ENCODE results near the gene FBLN1. TPM values are rescaled to one million over a fixed set of nuclear protein-coding genes. Genes with fewer than 3 reads are reported as not detected.

Gene FBLN1
- polyA plus RNA-seq, 1 of the 3 experiments (the other 2 are of a cell fraction), result 147 TPM

DNA sequence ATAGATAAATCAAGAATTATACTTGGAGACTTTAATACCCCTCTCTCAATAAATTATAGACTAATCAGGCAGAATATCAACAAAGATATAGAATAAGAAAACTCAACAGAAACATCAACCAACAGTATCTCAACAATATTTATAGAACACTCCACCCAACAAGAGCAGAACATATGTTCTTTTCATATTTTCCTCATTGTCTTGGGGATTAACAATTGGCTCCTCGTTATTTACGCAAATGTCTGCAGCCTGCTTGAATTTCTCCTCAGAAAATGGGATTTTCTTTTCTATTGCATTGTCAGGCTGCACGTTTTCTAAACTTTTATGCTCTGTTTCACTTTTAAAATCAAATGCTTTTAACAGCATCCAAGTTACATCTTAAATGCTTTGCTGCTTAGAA, 37.0 kb upstream of the FBLN1 start:
- H3K36me3 ChIP-seq (replicated peaks in 1 of 2; ENCODE audit: control insufficient read depth in 1 of 2, insufficient read depth in 2 of 2, low read length in 1 of 2), result no peaks in the 10 kb centered on the region
- no peak overlapping the region for H3K27ac ChIP-seq (ENCODE audit: low read depth in 2 of 2, low read length in 1 of 2)
- H3K9me2 ChIP-seq, result no peaks in the 10 kb centered on the region
- no peaks in the 10 kb centered on the region for H3K9me3 ChIP-seq
- no peak overlapping the region for H3K9ac ChIP-seq
- TF ChIP-seq NRF1 (IDR thresholded peaks at IDR 0.05; ENCODE audit: low read depth, low read length) (no peak), GATA2 (CRISPR knock-in tag; IDR thresholded peaks at IDR 0.05) (no peak), ELF1 (IDR thresholded peaks at IDR 0.05) (no peak), FOXM1 (IDR thresholded peaks at IDR 0.05; ENCODE audit: low read depth) (no peak), CTCF (IDR thresholded peaks at IDR 0.05) (no peak), RFX5 (IDR thresholded peaks at IDR 0.05; ENCODE audit: low read length) (no peak), EP300 (IDR thresholded peaks at IDR 0.05; ENCODE audit: borderline replicate concordance in 1 of 2, low read depth in 1 of 2, low read length in 1 of 2) (no peak), RAD21 (IDR thresholded peaks at IDR 0.05; ENCODE audit: low read length) (no peak), JUND (IDR thresholded peaks at IDR 0.05) (no peak), REST (IDR thresholded peaks at IDR 0.05; ENCODE audit: low read depth, low read length) (no peak), NFIC (IDR thresholded peaks at IDR 0.05; ENCODE audit: borderline replicate concordance) (no peak), POLR2AphosphoS5 (IDR thresholded peaks at IDR 0.05; ENCODE audit: low read depth, low read length) (no peak), SIN3A (IDR thresholded peaks at IDR 0.05; ENCODE audit: borderline replicate concordance, low read depth, low read length) (no peak), EZH2phosphoT487 (IDR thresholded peaks at IDR 0.05; ENCODE audit: borderline replicate concordance, low read depth) (no peak), TEAD4 (IDR thresholded peaks at IDR 0.05; ENCODE audit: borderline replicate concordance, insufficient read depth) (no peak), YY1 (IDR thresholded peaks at IDR 0.05; ENCODE audit: low read depth) (no peak)
- TF ChIP-seq, protein P1, sequence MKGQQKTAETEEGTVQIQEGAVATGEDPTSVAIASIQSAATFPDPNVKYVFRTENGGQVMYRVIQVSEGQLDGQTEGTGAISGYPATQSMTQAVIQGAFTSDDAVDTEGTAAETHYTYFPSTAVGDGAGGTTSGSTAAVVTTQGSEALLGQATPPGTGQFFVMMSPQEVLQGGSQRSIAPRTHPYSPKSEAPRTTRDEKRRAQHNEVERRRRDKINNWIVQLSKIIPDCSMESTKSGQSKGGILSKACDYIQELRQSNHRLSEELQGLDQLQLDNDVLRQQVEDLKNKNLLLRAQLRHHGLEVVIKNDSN (IDR thresholded peaks at IDR 0.05; ENCODE audit: borderline replicate concordance, low read depth), result no peak
- TF ChIP-seq, protein P2, sequence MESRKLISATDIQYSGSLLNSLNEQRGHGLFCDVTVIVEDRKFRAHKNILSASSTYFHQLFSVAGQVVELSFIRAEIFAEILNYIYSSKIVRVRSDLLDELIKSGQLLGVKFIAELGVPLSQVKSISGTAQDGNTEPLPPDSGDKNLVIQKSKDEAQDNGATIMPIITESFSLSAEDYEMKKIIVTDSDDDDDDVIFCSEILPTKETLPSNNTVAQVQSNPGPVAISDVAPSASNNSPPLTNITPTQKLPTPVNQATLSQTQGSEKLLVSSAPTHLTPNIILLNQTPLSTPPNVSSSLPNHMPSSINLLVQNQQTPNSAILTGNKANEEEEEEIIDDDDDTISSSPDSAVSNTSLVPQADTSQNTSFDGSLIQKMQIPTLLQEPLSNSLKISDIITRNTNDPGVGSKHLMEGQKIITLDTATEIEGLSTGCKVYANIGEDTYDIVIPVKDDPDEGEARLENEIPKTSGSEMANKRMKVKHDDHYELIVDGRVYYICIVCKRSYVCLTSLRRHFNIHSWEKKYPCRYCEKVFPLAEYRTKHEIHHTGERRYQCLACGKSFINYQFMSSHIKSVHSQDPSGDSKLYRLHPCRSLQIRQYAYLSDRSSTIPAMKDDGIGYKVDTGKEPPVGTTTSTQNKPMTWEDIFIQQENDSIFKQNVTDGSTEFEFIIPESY (IDR thresholded peaks at IDR 0.05; ENCODE audit: borderline replicate concordance, low read depth), result no peak
- no peak overlapping the region for H3K4me2 ChIP-seq
- H3F3A ChIP-seq (replicated peaks; ENCODE audit: insufficient read depth), result peaks cover 5% of the 10 kb centered on the region
- peaks cover 10 to 11% of the 10 kb centered on the region in 2 experiments for H3K4me1 ChIP-seq (ENCODE audit: control insufficient read depth in 1 of 2, insufficient read depth in 2 of 2, low read depth in 1 of 2, low read length in 1 of 2)
- WGBS (ENCODE audit: low lambda C conversion rate), result 69% methylated on average over 3 of the region's 3 CpGs
- H3K4me3 ChIP-seq (ENCODE audit: low read depth in 2 of 2, low read length in 1 of 2), result no peak overlapping the region
- no peak overlapping the region for H2AFZ ChIP-seq (ENCODE audit: low read depth)
- DNase-seq, result no peak
- no peaks in the 10 kb centered on the region for H3K79me2 ChIP-seq (ENCODE audit: insufficient read depth)
- H4K20me1 ChIP-seq (ENCODE audit: insufficient read depth), result no peaks in the 10 kb centered on the region
- H3K27me3 ChIP-seq (ENCODE audit: insufficient read depth), result no peaks in the 10 kb centered on the region
- CTCF ChIA-PET, result no interaction called here
- POLR2A ChIA-PET, result no interaction called here
